Measurements from ENCODE around the gene MID2. TPM values are rescaled to one million over a fixed set of nuclear protein-coding genes. Genes with fewer than 3 reads are reported as not detected.

MID2 gene, protein sequence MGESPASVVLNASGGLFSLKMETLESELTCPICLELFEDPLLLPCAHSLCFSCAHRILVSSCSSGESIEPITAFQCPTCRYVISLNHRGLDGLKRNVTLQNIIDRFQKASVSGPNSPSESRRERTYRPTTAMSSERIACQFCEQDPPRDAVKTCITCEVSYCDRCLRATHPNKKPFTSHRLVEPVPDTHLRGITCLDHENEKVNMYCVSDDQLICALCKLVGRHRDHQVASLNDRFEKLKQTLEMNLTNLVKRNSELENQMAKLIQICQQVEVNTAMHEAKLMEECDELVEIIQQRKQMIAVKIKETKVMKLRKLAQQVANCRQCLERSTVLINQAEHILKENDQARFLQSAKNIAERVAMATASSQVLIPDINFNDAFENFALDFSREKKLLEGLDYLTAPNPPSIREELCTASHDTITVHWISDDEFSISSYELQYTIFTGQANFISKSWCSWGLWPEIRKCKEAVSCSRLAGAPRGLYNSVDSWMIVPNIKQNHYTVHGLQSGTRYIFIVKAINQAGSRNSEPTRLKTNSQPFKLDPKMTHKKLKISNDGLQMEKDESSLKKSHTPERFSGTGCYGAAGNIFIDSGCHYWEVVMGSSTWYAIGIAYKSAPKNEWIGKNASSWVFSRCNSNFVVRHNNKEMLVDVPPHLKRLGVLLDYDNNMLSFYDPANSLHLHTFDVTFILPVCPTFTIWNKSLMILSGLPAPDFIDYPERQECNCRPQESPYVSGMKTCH
- 25.5 TPM for total RNA-seq

DNA sequence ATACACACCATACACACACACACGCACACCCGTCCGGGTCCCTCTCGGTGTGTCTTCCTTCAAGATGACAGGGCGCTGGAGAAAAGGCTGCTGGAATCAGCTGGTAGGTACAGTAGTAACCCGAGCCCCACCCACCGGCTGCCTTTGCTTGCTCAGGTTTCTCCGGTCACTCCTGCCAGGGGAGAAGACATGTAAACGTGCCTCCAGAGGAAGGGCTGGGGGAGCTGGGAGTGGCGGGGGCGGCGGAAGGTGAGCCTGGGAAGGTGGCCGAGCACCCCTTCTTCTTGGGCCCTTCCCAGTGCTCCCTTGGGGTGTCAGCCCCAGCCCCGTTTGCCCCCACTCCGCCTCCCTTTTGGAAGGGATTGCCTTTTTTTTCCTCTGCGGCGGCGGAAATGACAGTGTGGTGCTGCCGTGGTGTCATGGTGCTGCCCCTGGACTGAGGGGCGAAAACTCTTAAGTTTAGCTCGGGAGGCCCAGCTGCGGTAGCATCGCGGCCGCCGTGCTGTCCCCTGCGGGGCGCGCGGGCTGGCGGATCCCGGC is at the start of gene MID2:
TSS of gene MID2 (plus strand) at position 169 of the 540 bp plus-strand sequence. CDS start 561 bp downstream, outside the sequence.
- no peaks in the 10 kb centered on the region for H3K9me3 ChIP-seq
- H3K4me1 ChIP-seq = peaks cover 7% of the 10 kb centered on the region
- peak within 1 kb of the TSS; percentile 93 for H3K27ac ChIP-seq
- peak in 1 of 2 donors; percentile 90 for DNase-seq (ENCODE audit: extremely low spot score in 2 of 2)
- peak within 1 kb of the TSS; percentile 53 to 63 for H3K4me3 ChIP-seq
- no peaks in the 10 kb centered on the region for H3K27me3 ChIP-seq
- intact Hi-C loops (cut with DNase I) = no loop called here
- peak; percentile 20 to 71 for TF ChIP-seq POLR2AphosphoS5 (IDR thresholded peaks at IDR 0.05; ENCODE audit: insufficient read depth in 1 of 2, low read depth in 1 of 2)
- TF ChIP-seq, protein P1, sequence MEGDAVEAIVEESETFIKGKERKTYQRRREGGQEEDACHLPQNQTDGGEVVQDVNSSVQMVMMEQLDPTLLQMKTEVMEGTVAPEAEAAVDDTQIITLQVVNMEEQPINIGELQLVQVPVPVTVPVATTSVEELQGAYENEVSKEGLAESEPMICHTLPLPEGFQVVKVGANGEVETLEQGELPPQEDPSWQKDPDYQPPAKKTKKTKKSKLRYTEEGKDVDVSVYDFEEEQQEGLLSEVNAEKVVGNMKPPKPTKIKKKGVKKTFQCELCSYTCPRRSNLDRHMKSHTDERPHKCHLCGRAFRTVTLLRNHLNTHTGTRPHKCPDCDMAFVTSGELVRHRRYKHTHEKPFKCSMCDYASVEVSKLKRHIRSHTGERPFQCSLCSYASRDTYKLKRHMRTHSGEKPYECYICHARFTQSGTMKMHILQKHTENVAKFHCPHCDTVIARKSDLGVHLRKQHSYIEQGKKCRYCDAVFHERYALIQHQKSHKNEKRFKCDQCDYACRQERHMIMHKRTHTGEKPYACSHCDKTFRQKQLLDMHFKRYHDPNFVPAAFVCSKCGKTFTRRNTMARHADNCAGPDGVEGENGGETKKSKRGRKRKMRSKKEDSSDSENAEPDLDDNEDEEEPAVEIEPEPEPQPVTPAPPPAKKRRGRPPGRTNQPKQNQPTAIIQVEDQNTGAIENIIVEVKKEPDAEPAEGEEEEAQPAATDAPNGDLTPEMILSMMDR (IDR thresholded peaks at IDR 0.05) = no peak
- H3K36me3 ChIP-seq = no peaks in the 10 kb centered on the region

DNA sequence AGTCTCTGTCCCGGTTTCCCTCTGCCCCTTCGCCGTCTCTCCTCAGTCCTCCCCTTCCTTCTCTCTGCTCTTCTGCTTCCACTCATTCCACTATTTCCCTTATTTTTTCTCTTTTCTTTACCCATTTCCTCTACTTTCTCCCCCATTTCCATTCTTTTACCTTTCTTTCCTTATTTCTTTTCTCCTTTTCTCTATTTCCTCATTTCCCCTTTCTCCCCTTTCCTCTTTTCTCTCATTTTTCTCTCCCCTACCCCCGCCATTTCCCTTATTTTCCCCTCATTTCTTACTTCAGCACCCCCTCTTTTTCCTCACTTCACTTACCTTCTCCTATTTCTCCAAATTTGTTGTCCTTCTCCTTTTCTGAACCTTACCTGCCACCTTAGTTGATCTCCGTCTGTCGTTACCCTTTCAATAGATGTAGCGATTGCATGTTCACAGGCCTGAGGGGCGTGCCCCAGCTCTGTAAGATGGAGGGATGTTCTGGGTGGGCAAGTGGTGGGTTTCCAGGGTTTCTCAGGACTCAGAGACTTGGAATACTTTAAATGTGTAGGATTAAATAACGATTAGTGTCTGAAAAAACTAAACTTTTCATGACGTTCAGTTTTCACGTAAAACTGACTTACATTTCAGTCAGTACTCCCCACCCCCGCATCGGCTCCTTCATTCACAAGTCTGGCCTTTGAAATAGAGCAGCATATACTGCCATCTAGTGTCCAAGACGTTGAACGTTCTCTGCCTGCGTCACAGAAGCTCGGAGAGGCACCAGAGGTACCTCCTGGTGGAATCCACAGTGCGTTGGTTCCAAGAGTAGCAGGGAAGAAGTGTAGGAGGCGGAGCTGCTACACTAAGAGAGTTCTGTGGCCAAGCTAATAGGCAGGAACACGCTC is 48.8 kb upstream of the MID2 start:
- Histone ChIP-seq H3K4me3 (peak overlapping the region; percentile 42 to 55), H3K4me1 (peaks cover 10% of the 10 kb centered on the region), H3K27me3 (no peaks in the 10 kb centered on the region), H3K9me3 (no peaks in the 10 kb centered on the region), H3K27ac (peak overlapping the region; percentile 84), H3K36me3 (no peaks in the 10 kb centered on the region)
- DNase-seq (ENCODE audit: extremely low spot score in 2 of 2) = no peak
- intact Hi-C loops (cut with DNase I) = loop anchor here (1.0 to 5.0 kb wide), 2 partner anchors 59 to 105 kb away; no protein-coding TSS in a partner anchor
- TF ChIP-seq POLR2AphosphoS5 (IDR thresholded peaks at IDR 0.05; ENCODE audit: insufficient read depth in 1 of 2, low read depth in 1 of 2) (peak in 1 of 2 donors; percentile 78), POLR2A (IDR thresholded peaks at IDR 0.05) (no peak)
- TF ChIP-seq, protein P1 (IDR thresholded peaks at IDR 0.05) = peak; percentile 56 to 90 (median 59)

DNA sequence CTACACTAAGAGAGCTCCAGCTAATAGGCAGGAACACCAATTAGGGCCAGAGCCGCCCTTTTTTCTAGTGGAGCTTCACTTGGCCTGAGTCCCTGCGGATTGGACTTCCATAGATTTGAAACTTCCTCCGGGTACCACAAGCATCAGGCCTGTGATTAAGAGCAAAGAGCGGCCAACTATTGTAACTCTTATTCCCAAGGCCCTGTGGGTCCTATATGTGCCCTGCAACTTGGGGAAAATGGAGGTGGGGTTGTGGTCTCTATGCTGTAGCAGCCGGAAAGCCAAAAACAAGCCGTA is 48.2 kb upstream of the MID2 start, which contains the start of gene NCBP2L:
TSS of gene NCBP2L (plus strand) at position 198 of the 297 bp plus-strand sequence. CDS start 16,488 bp downstream, outside the sequence.
- no peaks in the 10 kb centered on the region for H3K36me3 ChIP-seq
- peaks cover 10% of the 10 kb centered on the region for H3K4me1 ChIP-seq
- peak within 1 kb of the TSS; percentile 84 for H3K27ac ChIP-seq
- no peaks in the 10 kb centered on the region for H3K27me3 ChIP-seq
- peak within 1 kb of the TSS; percentile 42 to 55 for H3K4me3 ChIP-seq
- no peak for DNase-seq (ENCODE audit: extremely low spot score in 2 of 2)
- TF ChIP-seq POLR2A (IDR thresholded peaks at IDR 0.05) (no peak), POLR2AphosphoS5 (IDR thresholded peaks at IDR 0.05; ENCODE audit: insufficient read depth in 1 of 2, low read depth in 1 of 2) (no peak)
- TF ChIP-seq, protein P1 (IDR thresholded peaks at IDR 0.05) = no peak
- intact Hi-C loops (cut with DNase I) = loop anchor here (5.0 kb wide), 1 partner anchor 105 kb away; no protein-coding TSS in a partner anchor
- H3K9me3 ChIP-seq = no peaks in the 10 kb centered on the region

DNA sequence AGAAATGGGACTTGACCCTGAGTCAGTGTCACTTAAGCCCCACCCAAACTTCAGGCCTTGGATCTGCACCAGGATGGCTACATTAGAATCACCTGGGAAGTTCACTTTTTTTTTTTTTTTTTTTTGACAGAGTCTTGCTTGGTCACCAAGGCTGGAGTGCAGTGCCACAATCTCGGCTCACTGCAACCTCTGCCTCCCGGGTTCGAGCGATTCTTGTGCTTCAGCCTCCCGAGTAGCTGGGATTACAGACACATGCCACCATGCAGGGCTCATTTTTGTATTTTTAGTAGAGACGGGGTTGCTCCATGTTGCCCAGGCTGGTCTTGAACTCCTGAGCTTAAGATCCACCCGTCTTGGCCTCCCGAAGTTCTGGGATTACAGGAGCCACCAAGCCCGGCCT is 45.1 kb upstream of the MID2 start:
- Histone ChIP-seq H3K27me3 (no peaks in the 10 kb centered on the region), H3K36me3 (no peaks in the 10 kb centered on the region), H3K9me3 (no peaks in the 10 kb centered on the region), H3K27ac (no peak overlapping the region), H3K4me3 (no peak overlapping the region), H3K4me1 (no peaks in the 10 kb centered on the region)
- no peak for DNase-seq (ENCODE audit: extremely low spot score in 2 of 2)
- no peak for TF ChIP-seq POLR2A (IDR thresholded peaks at IDR 0.05)
- TF ChIP-seq POLR2AphosphoS5 (IDR thresholded peaks at IDR 0.05; ENCODE audit: insufficient read depth in 1 of 2, low read depth in 1 of 2) = no peak
- TF ChIP-seq, protein P1 (IDR thresholded peaks at IDR 0.05) = no peak
- intact Hi-C loops (cut with DNase I) = no loop called here
